IgD-negative memory B cell (primary cell): ENCODE measurements around the gene FGF2. TPM values are rescaled to one million over a fixed set of nuclear protein-coding genes. Genes with fewer than 3 reads are reported as not detected.
A peak's percentile ranks its signal among the peaks of the same experiment; 100 is the strongest.

Experiments used
- H3K27ac Mint-ChIP-seq, 3 donors: one replicate each; pipeline ENCODE4 v1.8.0; 2020 to 2022; ENCODE audit warnings: mild to moderate bottlenecking in 3 of 3, mixed read lengths in 3 of 3, moderate library complexity in 1 of 3
- H3K27me3 Mint-ChIP-seq: one replicate; pipeline ENCODE4 v1.8.0; 2021; ENCODE audit warnings: mixed read lengths
- H3K36me3 Mint-ChIP-seq: one replicate; pipeline ENCODE4 v1.8.0; 2020; ENCODE audit warnings: mild to moderate bottlenecking, mixed read lengths
- H3K4me1 Mint-ChIP-seq, 3 donors: one replicate each; pipeline ENCODE4 v1.8.0; 2020 to 2022; ENCODE audit warnings: mixed read lengths in 3 of 3, mild to moderate bottlenecking in 1 of 3
- H3K4me3 Mint-ChIP-seq, 4 donors: one replicate each; pipeline ENCODE4 v1.8.0; 2020 to 2022; ENCODE audit warnings: mild to moderate bottlenecking in 4 of 4, mixed read lengths in 4 of 4, moderate library complexity in 3 of 4
- H3K9me3 Mint-ChIP-seq, 3 donors: one replicate each; pipeline ENCODE4 v1.8.0; 2020 to 2021; ENCODE audit warnings: mixed read lengths in 3 of 3, mild to moderate bottlenecking in 1 of 3
- polyA plus RNA-seq: library from polyadenylated mRNA; unstranded; fragments of 300-500 nt; fragmentation: Illumina TruSeq; gene quantifications from one replicate; pipeline ENCODE4 v1.2.3, GENCODE V29; 2021

The FGF2 gene
- polyA plus RNA-seq, 1 donor from 2014 or later: not detected

DNA sequence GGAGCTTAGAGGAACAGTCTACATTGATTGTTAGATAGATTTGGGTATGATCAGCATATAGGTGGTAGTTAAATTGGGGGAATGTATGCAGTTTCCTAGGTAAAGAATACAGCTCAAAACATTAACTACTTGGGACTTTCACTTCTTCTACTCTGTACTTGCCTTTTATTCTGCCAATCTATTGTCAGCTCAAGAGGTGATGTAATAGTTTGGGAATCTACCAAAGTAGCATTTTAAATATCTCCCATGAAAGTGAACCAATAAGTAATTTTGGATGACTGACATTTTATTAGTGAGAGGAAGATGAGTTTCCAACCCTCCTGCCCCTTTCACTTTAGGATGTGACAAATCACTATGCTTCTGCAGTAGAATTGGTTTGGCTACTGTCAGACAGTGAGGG lies 52.4 kb downstream of the FGF2 start:
- no peaks in the 10 kb centered on the region for H3K27me3 Mint-ChIP-seq
- no peaks in the 10 kb centered on the region for H3K4me1 Mint-ChIP-seq
- no peaks in the 10 kb centered on the region for H3K36me3 Mint-ChIP-seq
- peaks cover 3 to 8% (median 8%) of the 10 kb centered on the region in 3 donors for H3K9me3 Mint-ChIP-seq
- no peak overlapping the region for H3K27ac Mint-ChIP-seq
- H3K4me3 Mint-ChIP-seq: no peak overlapping the region

GRCh38 chr4:122882857-122883735 lies 56.5 kb downstream of the FGF2 start:
- Mint-ChIP-seq H3K36me3 (no peaks in the 10 kb centered on the region), H3K9me3 (peaks cover 3 to 8% (median 8%) of the 10 kb centered on the region in 3 donors), H3K27ac (no peak overlapping the region), H3K4me3 (no peak overlapping the region), H3K27me3 (no peaks in the 10 kb centered on the region), H3K4me1 (no peaks in the 10 kb centered on the region)

- no peaks in the 10 kb centered on the region for H3K36me3 Mint-ChIP-seq
- no peaks in the 10 kb centered on the region for H3K4me1 Mint-ChIP-seq
- no peak overlapping the region for H3K4me3 Mint-ChIP-seq
- H3K9me3 Mint-ChIP-seq: peaks cover 3 to 8% (median 8%) of the 10 kb centered on the region in 3 donors
- H3K27me3 Mint-ChIP-seq: no peaks in the 10 kb centered on the region
- H3K27ac Mint-ChIP-seq: no peak overlapping the region
Measured at GRCh38 chr4:122884499-122884898, 57.9 kb downstream of the FGF2 start.

DNA sequence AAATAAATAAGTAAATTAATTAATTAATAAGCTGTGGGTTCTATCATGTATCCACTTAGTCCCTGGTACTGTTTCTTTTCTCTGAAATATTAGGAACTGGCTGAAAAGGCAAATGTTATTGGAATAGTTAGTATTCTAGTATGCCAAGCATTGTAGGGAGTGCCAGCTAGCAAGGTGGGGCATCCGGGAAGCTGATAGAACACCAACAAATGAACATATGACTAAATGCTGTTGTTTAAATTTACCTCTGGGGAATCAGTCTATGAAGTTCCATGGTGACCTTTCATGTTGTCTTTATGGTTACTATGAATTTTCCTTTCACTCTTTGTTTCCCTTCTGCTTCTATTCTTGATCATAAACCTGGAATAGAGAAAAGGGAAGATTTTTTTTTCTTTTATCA lies 63.1 kb downstream of the FGF2 start:
- H3K27me3 Mint-ChIP-seq: no peaks in the 10 kb centered on the region
- H3K27ac Mint-ChIP-seq: no peak overlapping the region
- no peak overlapping the region for H3K4me3 Mint-ChIP-seq
- H3K36me3 Mint-ChIP-seq: peaks cover 7% of the 10 kb centered on the region
- no peaks in the 10 kb centered on the region for H3K9me3 Mint-ChIP-seq
- H3K4me1 Mint-ChIP-seq: no peaks in the 10 kb centered on the region

- no peak overlapping the region for H3K4me3 Mint-ChIP-seq
- H3K36me3 Mint-ChIP-seq: peaks cover 7% of the 10 kb centered on the region
- no peak overlapping the region for H3K27ac Mint-ChIP-seq
- H3K4me1 Mint-ChIP-seq: no peaks in the 10 kb centered on the region
- H3K9me3 Mint-ChIP-seq: no peaks in the 10 kb centered on the region
- no peaks in the 10 kb centered on the region for H3K27me3 Mint-ChIP-seq
Measured at GRCh38 chr4:122890147-122890795, 63.6 kb downstream of the FGF2 start.

GRCh38 chr4:122894827-122895226 lies 68.2 kb downstream of the FGF2 start:
- no peaks in the 10 kb centered on the region for H3K27me3 Mint-ChIP-seq
- H3K4me3 Mint-ChIP-seq: no peak overlapping the region
- H3K9me3 Mint-ChIP-seq: no peaks in the 10 kb centered on the region
- H3K27ac Mint-ChIP-seq: no peak overlapping the region
- no peaks in the 10 kb centered on the region for H3K4me1 Mint-ChIP-seq
- H3K36me3 Mint-ChIP-seq: peaks cover 7% of the 10 kb centered on the region

- no peaks in the 10 kb centered on the region for H3K27me3 Mint-ChIP-seq
- H3K4me1 Mint-ChIP-seq: no peaks in the 10 kb centered on the region
- H3K9me3 Mint-ChIP-seq: no peaks in the 10 kb centered on the region
- H3K4me3 Mint-ChIP-seq: no peak overlapping the region
- peaks cover 11% of the 10 kb centered on the region for H3K36me3 Mint-ChIP-seq
- H3K27ac Mint-ChIP-seq: no peak overlapping the region
Measured at GRCh38 chr4:122895336-122895995, 68.8 kb downstream of the FGF2 start.

DNA sequence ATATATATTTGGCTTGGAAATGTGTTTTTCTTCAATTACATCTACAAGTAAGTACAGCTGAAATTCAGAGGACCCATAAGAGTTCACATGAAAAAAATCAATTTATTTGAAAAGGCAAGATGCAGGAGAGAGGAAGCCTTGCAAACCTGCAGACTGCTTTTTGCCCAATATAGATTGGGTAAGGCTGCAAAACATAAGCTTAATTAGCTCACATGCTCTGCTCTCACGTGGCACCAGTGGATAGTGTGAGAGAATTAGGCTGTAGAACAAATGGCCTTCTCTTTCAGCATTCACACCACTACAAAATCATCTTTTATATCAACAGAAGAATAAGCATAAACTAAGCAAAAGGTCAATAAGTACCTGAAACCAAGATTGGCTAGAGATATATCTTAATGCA lies 69.6 kb downstream of the FGF2 start:
- H3K9me3 Mint-ChIP-seq: no peaks in the 10 kb centered on the region
- no peaks in the 10 kb centered on the region for H3K4me1 Mint-ChIP-seq
- H3K27me3 Mint-ChIP-seq: no peaks in the 10 kb centered on the region
- H3K27ac Mint-ChIP-seq: no peak overlapping the region
- H3K4me3 Mint-ChIP-seq: no peak overlapping the region
- peaks cover 12% of the 10 kb centered on the region for H3K36me3 Mint-ChIP-seq

- Mint-ChIP-seq H3K4me3 (no peak overlapping the region), H3K27me3 (no peaks in the 10 kb centered on the region)
Measured at GRCh38 chr4:122898370-122899150, 71.9 kb downstream of the FGF2 start.

DNA sequence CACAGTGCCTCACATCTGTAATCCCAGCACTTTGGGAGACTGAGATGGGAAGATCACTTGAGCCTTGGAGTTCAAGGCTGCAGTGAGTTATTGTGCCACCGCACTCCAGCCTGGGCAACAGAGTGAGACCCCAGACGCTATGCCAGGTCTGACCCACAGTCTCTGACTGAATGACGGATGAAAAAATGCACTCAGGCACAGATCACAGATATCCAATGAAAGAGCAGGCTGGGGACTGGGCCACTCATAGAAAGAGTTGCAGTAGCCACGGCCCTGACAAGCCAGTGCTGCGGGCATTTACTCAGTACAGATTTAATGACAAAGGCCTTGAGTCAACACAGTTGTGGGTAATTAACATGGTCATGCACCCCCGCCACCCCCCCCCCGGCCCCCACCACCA lies 73.1 kb downstream of the FGF2 start:
- Mint-ChIP-seq H3K27me3 (no peaks in the 10 kb centered on the region), H3K9me3 (no peaks in the 10 kb centered on the region), H3K36me3 (peaks cover 8% of the 10 kb centered on the region), H3K27ac (peak overlapping the region in 1 of 3 donors; percentile 39), H3K4me3 (no peak overlapping the region), H3K4me1 (no peaks in the 10 kb centered on the region)

More at GRCh38 chr4:122898370-122899150, 71.9 kb downstream of the FGF2 start:
- Mint-ChIP-seq H3K9me3 (no peaks in the 10 kb centered on the region), H3K27ac (no peak overlapping the region), H3K36me3 (peaks cover 10% of the 10 kb centered on the region), H3K4me1 (no peaks in the 10 kb centered on the region)

DNA sequence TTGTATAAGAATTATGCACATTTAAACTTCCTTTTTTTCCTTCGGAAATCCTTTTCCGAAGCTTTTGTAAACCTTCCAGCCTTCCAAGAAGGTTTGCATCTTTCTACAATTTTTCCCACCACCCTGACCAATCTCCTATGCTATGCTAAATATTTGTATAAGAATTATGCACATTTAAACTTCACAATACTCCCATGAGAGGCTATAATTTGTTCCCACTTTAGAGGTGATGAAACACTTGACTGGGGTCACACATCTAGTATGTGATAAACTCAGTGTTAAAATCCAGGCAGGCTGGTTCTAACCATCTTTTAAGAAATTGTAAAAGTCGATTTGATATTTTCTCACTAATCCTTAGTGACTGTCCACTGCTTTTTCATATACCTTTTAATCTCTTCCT lies 73.7 kb downstream of the FGF2 start:
- Mint-ChIP-seq H3K9me3 (no peaks in the 10 kb centered on the region), H3K27ac (no peak overlapping the region), H3K4me1 (no peaks in the 10 kb centered on the region), H3K4me3 (no peak overlapping the region), H3K27me3 (no peaks in the 10 kb centered on the region), H3K36me3 (peaks cover 8% of the 10 kb centered on the region)

GRCh38 chr4:122901247-122902010 lies 74.8 kb downstream of the FGF2 start:
- Mint-ChIP-seq H3K27ac (no peak overlapping the region), H3K4me1 (no peaks in the 10 kb centered on the region), H3K27me3 (no peaks in the 10 kb centered on the region), H3K4me3 (no peak overlapping the region), H3K36me3 (peaks cover 8% of the 10 kb centered on the region), H3K9me3 (no peaks in the 10 kb centered on the region)

DNA sequence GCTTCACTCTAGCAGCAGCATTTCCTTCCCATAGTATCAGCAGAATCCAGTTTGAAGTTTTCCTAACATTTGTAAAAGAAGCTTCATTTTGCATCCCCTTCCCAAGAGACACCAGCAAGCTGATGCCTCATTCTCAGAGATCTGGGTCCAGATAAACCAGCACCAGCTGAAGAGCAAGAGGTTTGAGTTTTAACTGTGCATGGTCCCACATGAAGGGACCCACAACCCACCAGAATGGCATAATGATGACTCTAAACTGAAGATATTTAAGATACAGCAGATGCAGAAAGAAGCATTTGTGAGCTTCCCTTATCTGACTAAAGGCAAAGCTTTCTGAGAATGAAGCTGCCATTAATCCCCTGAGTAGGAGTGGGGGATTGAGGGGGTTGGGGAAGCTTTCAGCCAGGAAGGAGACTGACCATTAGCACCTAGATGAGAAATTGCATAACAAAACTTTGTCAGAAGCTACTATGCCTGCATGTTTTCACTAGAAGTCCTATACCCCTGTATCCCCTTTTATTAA lies 77.2 kb downstream of the FGF2 start:
- no peak overlapping the region for H3K4me3 Mint-ChIP-seq
- H3K27ac Mint-ChIP-seq: no peak overlapping the region
- no peaks in the 10 kb centered on the region for H3K27me3 Mint-ChIP-seq
- peaks cover 13% of the 10 kb centered on the region for H3K36me3 Mint-ChIP-seq
- H3K9me3 Mint-ChIP-seq: no peaks in the 10 kb centered on the region
- no peaks in the 10 kb centered on the region for H3K4me1 Mint-ChIP-seq

GRCh38 chr4:122906859-122907305 lies 80.3 kb downstream of the FGF2 start:
- peaks cover 8% of the 10 kb centered on the region for H3K36me3 Mint-ChIP-seq
- H3K27ac Mint-ChIP-seq: no peak overlapping the region
- H3K27me3 Mint-ChIP-seq: no peaks in the 10 kb centered on the region

More at GRCh38 chr4:122906859-122907305, 80.3 kb downstream of the FGF2 start:
- no peaks in the 10 kb centered on the region for H3K4me1 Mint-ChIP-seq
- no peaks in the 10 kb centered on the region for H3K9me3 Mint-ChIP-seq
- no peak overlapping the region for H3K4me3 Mint-ChIP-seq
